HepG2 (cell line): ENCODE data around the gene IPCEF1. TPM values are rescaled to one million over a fixed set of nuclear protein-coding genes. Genes with fewer than 3 reads are reported as not detected.

Source experiments
- ATAC-seq: fragments of 200-7000 bp; cut with Tn5 transposase; 3 replicates; pipeline ENCODE4 v1.9.1; 2020; ENCODE audit warnings: mild to moderate bottlenecking, moderate library complexity
- BruUV-seq: library from RNA; stranded (reverse); fragments of 400-500 nt; replicated peaks from 2 replicates; lab custom pipeline; 2021; lab: Mats Ljungman, UMichigan
- CTCF ChIA-PET: fragments of 300-600 bp; formaldehyde crosslinking; extraction: SDS; loops from one replicate; lab custom pipeline; 2021; ENCODE audit warnings: low total read pairs, inconsistent platforms, low intra/inter-chr PET ratio; lab: Yijun Ruan, JAX
- POLR2A ChIA-PET: fragments of 350-600 bp; sonication (Branson Sonifier 250); formaldehyde crosslinking; loops from one replicate; lab custom pipeline; 2020; ENCODE audit warnings: antibody characterized with exemption, inconsistent platforms; lab: Yijun Ruan, JAX
- DNase-seq: peaks from one replicate; pipeline ENCODE4 v3.0.0-alpha.2; 2015; ENCODE audit warnings: low spot score
- FAIRE-seq: peaks from 3 replicates; lab custom pipeline; 2011; peaks lifted over from hg19 to GRCh38; lab: Jason Lieb, UNC
- H2AFZ ChIP-seq: one replicate; pipeline ENCODE4 v1.6.1; 2011; ENCODE audit warnings: low read length, inconsistent platforms
- H3K27ac ChIP-seq: fragments of 300-600 bp; 3 replicates; pipeline ENCODE4 v1.8.0; 2011; ENCODE audit warnings: mixed run types, mild to moderate bottlenecking, mixed read lengths, low read length, inconsistent platforms; ENCODE audit not compliant: insufficient read depth; ENCODE audit errors: extremely low read length
- H3K27me3 ChIP-seq, 2 experiments: fragments of 200-600 bp in 1 of 2; 2 replicates in 1 of 2; 3 replicates in 1 of 2; pipeline versions ENCODE4 v1.6.0 to v1.8.0; 2011; ENCODE audit warnings: low read length in 2 of 2, mild to moderate bottlenecking in 2 of 2, moderate library complexity in 2 of 2, inconsistent platforms in 1 of 2; ENCODE audit not compliant: insufficient read depth in 2 of 2, control insufficient read depth in 1 of 2
- H3K36me3 ChIP-seq, 2 experiments: fragments of 200-600 bp in 1 of 2; replicated peaks in 1 of 2; 2 replicates in 1 of 2; 3 replicates in 1 of 2; pipeline versions ENCODE4 v1.5.1 to v1.8.0; 2011; ENCODE audit warnings: low read length in 2 of 2, inconsistent platforms in 1 of 2; ENCODE audit not compliant: insufficient read depth in 2 of 2, control insufficient read depth in 1 of 2
- H3K4me1 ChIP-seq: 2 replicates; pipeline ENCODE4 v1.5.1; 2012; ENCODE audit warnings: low read length, inconsistent platforms; ENCODE audit not compliant: insufficient read depth
- H3K4me2 ChIP-seq: 2 replicates; pipeline ENCODE4 v1.6.0; 2011; ENCODE audit warnings: low read depth, low read length, inconsistent platforms
- H3K4me3 ChIP-seq, 3 experiments: fragments of 200-600 bp in 1 of 3; sonication (generic), shearing (Covaris generic) in 1 of 3; replicated peaks in 1 of 3; 2 replicates each; pipeline ENCODE4 v1.5.1; 2011 to 2016; ENCODE audit warnings: low read length in 3 of 3, inconsistent platforms in 2 of 3, low read depth in 2 of 3, mild to moderate bottlenecking in 2 of 3, control low read depth in 1 of 3, mixed read lengths in 1 of 3; ENCODE audit not compliant: insufficient read depth in 1 of 3
- H3K79me2 ChIP-seq: one replicate; pipeline ENCODE4 v1.6.1; 2011; ENCODE audit warnings: low read length, inconsistent platforms; ENCODE audit not compliant: insufficient read depth
- H3K9ac ChIP-seq: 2 replicates; pipeline ENCODE4 v1.6.0; 2011; ENCODE audit warnings: mild to moderate bottlenecking, low read depth, low read length, inconsistent platforms; ENCODE audit not compliant: insufficient read depth
- H3K9me3 ChIP-seq: 2 replicates; pipeline ENCODE4 v1.5.1; 2012; ENCODE audit warnings: mild to moderate bottlenecking, low read length
- H4K20me1 ChIP-seq: 2 replicates; pipeline ENCODE4 v1.6.0; 2011; ENCODE audit warnings: inconsistent platforms, mild to moderate bottlenecking, low read length, moderate library complexity; ENCODE audit not compliant: insufficient read depth
- ATM ChIP-seq: fragments of 450-650 bp; IDR thresholded peaks from 2 replicates; pipeline ENCODE4 v1.7.1; 2017; ENCODE audit warnings: mild to moderate bottlenecking, borderline replicate concordance
- GLI4 ChIP-seq: sonication (generic); formaldehyde crosslinking; IDR thresholded peaks from 2 replicates; pipeline ENCODE4 v1.5.1; 2020; ENCODE audit warnings: missing genetic modification reagents, mild to moderate bottlenecking, moderate library complexity, borderline replicate concordance
- HOXA5 ChIP-seq: sonication (generic); formaldehyde crosslinking; IDR thresholded peaks from 2 replicates; pipeline ENCODE4 v1.4.0; 2020; ENCODE audit warnings: missing genetic modification reagents
- MIXL1 ChIP-seq: IDR thresholded peaks from 2 replicates; pipeline ENCODE4 v1.6.1; 2016
- NFE2 ChIP-seq: sonication (generic); formaldehyde crosslinking; IDR thresholded peaks from 2 replicates; pipeline ENCODE4 v1.4.0; 2020; ENCODE audit warnings: missing genetic modification reagents
- NFKBIZ ChIP-seq: IDR thresholded peaks from 2 replicates; pipeline ENCODE4 v1.6.1; 2018; ENCODE audit warnings: missing genetic modification reagents, missing compliant biosample characterization
- ZNF616 ChIP-seq: sonication (generic); formaldehyde crosslinking; IDR thresholded peaks from 2 replicates; pipeline ENCODE4 v1.5.0; 2020; ENCODE audit warnings: low read depth, mild to moderate bottlenecking, missing genetic modification reagents
- WGBS: methylation state at CpG from one replicate; pipeline ENCODE4 v1.1.6; 2017; ENCODE audit warnings: low lambda C conversion rate; 5-methylcytosine and 5-hydroxymethylcytosine counted together
- in situ Hi-C: cut with HindIII; loops from 2 replicates; pipeline ENCODE4 v1.10.0; 2017; ENCODE audit warnings: low pct_unique_long_range_greater_than_20kb; ENCODE audit not compliant: extremely low pct_ligation_motif_present
- intact Hi-C: fragments of 100-400 bp; cut with micrococcal nuclease; formaldehyde crosslinking; loops from one replicate; pipeline ENCODE4 v1.10.0; 2022; ENCODE audit not compliant: unreplicated experiment
- polyA plus RNA-seq, 8 experiments: library from polyadenylated mRNA; depleted of rRNA in 3 of 8; stranded (reverse) in 7 of 8; unstranded in 1 of 8; fragments of >200 nt; fragmentation: Illumina TruSeq in 4 of 8; extraction: Trizol in 4 of 8; gene quantifications; 2 replicates each; pipeline versions ENCODE4 v1.2.1 to v1.2.3, GENCODE V29; 2011 to 2016; ENCODE audit warnings: low read depth in 4 of 8, missing spikeins in 1 of 8, mixed read lengths in 1 of 8; ENCODE audit not compliant: insufficient read depth in 1 of 8
- total RNA-seq, 5 experiments: library from RNA; depleted of rRNA; stranded (reverse); fragments of >200 nt; fragmentation: Illumina TruSeq; extraction: Trizol; gene quantifications; 2 replicates each; pipeline ENCODE4 v1.2.3, GENCODE V29; 2016; ENCODE audit warnings: low read depth in 1 of 5
- TF ChIP-seq, protein P1 (sequence below): sonication (generic); formaldehyde crosslinking; IDR thresholded peaks from 2 replicates; pipeline ENCODE4 v1.4.0; 2020; ENCODE audit warnings: mild to moderate bottlenecking, missing genetic modification reagents

IPCEF1 gene
- total and polyA plus RNA-seq, 2 of the 13 experiments (the other 11 are each of a cell fraction or from before 2014, with no cell fraction given), result 0.03 TPM; not detected in 1

DNA sequence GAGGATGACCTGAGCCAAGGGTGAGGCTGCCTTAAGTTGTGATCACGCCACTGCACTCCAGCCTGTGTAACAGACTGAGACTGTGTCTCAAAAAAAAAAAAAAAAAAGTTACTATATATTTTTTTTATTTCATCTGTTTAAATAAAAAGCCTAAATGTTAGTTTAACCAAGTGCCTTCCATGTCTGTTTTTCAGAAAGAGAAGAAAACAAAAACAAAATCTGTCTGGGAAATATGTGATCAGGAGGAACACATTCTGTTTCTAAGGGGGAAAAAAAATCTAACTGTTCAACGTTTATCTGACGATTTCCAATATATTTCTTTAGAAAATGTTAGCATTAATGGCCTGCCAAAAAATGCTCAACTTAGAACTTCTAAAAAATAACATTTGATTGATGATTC is 147.0 kb downstream of the IPCEF1 start:
- Histone ChIP-seq H3K79me2 (no peaks in the 10 kb centered on the region), H2AFZ (no peak overlapping the region), H3K36me3 (no peaks in the 10 kb centered on the region), H3K9ac (no peak overlapping the region), H3K27me3 (peaks cover 0 to 4% of the 10 kb centered on the region in 2 experiments; a peak in 1 of 5 replicates), H3K4me3 (no peak overlapping the region), H4K20me1 (no peaks in the 10 kb centered on the region), H3K4me1 (no peaks in the 10 kb centered on the region), H3K4me2 (no peak overlapping the region), H3K27ac (no peak overlapping the region), H3K9me3 (no peaks in the 10 kb centered on the region)
- ChIA-PET POLR2A (no interaction called here), CTCF (no interaction called here)
- FAIRE-seq, result no peak
- BruUV-seq, result no TSS peak
- WGBS, result 4% methylated on average over 3 of the region's 3 CpGs
- ATAC-seq, result no peak
- no peak for TF ChIP-seq HOXA5
- no peak for TF ChIP-seq NFKBIZ (CRISPR knock-in tag)
- no peak for TF ChIP-seq MIXL1
- no peak for TF ChIP-seq NFE2 (CRISPR knock-in tag)
- TF ChIP-seq GLI4 (CRISPR knock-in tag), result no peak
- TF ChIP-seq, protein P1, sequence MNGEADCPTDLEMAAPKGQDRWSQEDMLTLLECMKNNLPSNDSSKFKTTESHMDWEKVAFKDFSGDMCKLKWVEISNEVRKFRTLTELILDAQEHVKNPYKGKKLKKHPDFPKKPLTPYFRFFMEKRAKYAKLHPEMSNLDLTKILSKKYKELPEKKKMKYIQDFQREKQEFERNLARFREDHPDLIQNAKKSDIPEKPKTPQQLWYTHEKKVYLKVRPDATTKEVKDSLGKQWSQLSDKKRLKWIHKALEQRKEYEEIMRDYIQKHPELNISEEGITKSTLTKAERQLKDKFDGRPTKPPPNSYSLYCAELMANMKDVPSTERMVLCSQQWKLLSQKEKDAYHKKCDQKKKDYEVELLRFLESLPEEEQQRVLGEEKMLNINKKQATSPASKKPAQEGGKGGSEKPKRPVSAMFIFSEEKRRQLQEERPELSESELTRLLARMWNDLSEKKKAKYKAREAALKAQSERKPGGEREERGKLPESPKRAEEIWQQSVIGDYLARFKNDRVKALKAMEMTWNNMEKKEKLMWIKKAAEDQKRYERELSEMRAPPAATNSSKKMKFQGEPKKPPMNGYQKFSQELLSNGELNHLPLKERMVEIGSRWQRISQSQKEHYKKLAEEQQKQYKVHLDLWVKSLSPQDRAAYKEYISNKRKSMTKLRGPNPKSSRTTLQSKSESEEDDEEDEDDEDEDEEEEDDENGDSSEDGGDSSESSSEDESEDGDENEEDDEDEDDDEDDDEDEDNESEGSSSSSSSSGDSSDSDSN (CRISPR knock-in tag), result no peak
- TF ChIP-seq ATM, result no peak
- TF ChIP-seq ZNF616 (CRISPR knock-in tag), result no peak
- in situ Hi-C loops, result no loop called here
- no peak for DNase-seq
- intact Hi-C loops, result no loop called here
